ENCODE data around the gene LPIN1.

LPIN1 gene

DNA sequence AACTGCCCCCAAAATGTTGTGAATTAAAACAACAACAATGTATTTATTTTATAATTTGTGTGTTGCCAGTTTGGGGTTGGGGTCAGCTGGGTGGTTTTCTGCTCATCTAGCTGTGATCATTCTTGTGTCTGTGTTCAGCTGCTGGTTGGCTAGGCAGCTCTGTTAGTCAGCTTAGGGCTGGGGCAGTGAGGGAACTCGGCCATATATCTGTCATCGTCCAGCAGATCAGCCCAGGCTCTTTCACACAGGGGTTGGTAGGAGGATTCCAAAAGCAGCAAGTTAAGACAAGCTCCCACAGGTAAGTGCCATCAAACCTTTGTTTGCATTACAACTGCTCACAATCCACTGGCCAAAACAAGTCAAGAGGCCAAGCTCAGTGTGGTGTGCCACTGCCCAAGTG is 121.5 kb downstream of the LPIN1 start:
- no peak overlapping the region for H3K4me3 ChIP-seq (ENCODE audit: low read depth, low read length)
- no peak for DNase-seq (ENCODE audit: low read depth)
- TF ChIP-seq, protein P1, sequence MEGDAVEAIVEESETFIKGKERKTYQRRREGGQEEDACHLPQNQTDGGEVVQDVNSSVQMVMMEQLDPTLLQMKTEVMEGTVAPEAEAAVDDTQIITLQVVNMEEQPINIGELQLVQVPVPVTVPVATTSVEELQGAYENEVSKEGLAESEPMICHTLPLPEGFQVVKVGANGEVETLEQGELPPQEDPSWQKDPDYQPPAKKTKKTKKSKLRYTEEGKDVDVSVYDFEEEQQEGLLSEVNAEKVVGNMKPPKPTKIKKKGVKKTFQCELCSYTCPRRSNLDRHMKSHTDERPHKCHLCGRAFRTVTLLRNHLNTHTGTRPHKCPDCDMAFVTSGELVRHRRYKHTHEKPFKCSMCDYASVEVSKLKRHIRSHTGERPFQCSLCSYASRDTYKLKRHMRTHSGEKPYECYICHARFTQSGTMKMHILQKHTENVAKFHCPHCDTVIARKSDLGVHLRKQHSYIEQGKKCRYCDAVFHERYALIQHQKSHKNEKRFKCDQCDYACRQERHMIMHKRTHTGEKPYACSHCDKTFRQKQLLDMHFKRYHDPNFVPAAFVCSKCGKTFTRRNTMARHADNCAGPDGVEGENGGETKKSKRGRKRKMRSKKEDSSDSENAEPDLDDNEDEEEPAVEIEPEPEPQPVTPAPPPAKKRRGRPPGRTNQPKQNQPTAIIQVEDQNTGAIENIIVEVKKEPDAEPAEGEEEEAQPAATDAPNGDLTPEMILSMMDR (IDR thresholded peaks at IDR 0.05; ENCODE audit: low read depth, low read length), result no peak
- TF ChIP-seq, protein P2, sequence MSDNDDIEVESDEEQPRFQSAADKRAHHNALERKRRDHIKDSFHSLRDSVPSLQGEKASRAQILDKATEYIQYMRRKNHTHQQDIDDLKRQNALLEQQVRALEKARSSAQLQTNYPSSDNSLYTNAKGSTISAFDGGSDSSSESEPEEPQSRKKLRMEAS (IDR thresholded peaks at IDR 0.05; ENCODE audit: low read depth, low read length), result no peak
- TF ChIP-seq POLR2A (IDR thresholded peaks at IDR 0.05; ENCODE audit: extremely low read depth, insufficient read length), result no peak
- TF ChIP-seq MYC (IDR thresholded peaks at IDR 0.05; ENCODE audit: low read depth, low read length), result no peak

DNA sequence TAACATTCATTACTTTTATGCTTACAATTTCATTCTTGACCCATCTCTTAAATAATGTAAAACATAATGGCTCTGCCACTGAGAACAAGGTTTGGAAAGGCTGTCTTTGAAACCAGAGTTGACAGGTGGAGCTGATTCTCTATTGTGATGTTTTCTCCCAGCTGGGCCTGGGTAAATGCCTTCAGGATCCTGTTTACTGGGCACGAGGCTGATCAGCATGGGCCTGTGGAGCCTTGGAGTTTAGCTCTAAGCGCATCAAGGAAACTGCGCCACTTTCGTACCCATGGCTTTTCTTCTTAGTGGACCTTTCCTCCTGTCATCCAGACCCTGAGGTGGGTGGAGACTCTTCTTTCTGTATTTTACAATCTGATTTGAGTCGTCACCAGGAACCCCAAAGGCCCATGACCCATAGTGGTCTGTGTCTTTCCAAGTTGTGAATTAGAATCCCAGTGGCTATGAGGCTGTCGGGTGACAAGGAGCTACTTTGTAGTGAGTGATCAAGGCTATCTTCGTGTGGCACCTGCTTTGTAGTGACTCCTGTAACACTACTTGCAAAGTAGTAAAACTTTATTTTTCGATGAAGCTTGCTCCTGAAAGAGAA is 123.1 kb downstream of the LPIN1 start:
- no peak for DNase-seq (ENCODE audit: low read depth)
- no peak overlapping the region for H3K4me3 ChIP-seq (ENCODE audit: low read depth, low read length)
- TF ChIP-seq, protein P1 (IDR thresholded peaks at IDR 0.05; ENCODE audit: low read depth, low read length), result no peak
- TF ChIP-seq, protein P2 (IDR thresholded peaks at IDR 0.05; ENCODE audit: low read depth, low read length), result no peak
- no peak for TF ChIP-seq POLR2A (IDR thresholded peaks at IDR 0.05; ENCODE audit: extremely low read depth, insufficient read length)
- TF ChIP-seq MYC (IDR thresholded peaks at IDR 0.05; ENCODE audit: low read depth, low read length), result no peak

DNA sequence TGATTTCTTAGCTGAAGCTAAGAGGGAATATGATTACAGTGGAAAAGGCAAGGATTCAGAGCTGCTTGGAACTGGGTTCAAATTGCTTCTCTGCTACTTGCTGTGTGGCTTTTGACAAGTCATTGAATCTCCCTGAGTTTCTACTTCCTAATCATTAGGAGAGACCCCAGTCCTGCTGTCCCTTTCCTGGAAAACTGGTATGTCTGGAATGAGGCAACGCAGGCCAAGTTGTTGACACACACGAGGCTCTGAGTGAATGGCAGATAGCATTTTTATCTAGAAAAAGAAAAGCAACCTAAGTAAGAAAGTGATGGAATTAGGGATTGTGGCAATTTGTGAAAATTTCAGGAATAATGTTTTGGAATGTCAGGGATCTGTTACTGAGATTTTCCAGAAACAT is 123.6 kb downstream of the LPIN1 start:
- DNase-seq (ENCODE audit: low read depth), result no peak
- no peak overlapping the region for H3K4me3 ChIP-seq (ENCODE audit: low read depth, low read length)
- TF ChIP-seq, protein P1 (IDR thresholded peaks at IDR 0.05; ENCODE audit: low read depth, low read length), result no peak
- TF ChIP-seq MYC (IDR thresholded peaks at IDR 0.05; ENCODE audit: low read depth, low read length), result no peak
- TF ChIP-seq, protein P2 (IDR thresholded peaks at IDR 0.05; ENCODE audit: low read depth, low read length), result no peak
- TF ChIP-seq POLR2A (IDR thresholded peaks at IDR 0.05; ENCODE audit: extremely low read depth, insufficient read length), result no peak

DNA sequence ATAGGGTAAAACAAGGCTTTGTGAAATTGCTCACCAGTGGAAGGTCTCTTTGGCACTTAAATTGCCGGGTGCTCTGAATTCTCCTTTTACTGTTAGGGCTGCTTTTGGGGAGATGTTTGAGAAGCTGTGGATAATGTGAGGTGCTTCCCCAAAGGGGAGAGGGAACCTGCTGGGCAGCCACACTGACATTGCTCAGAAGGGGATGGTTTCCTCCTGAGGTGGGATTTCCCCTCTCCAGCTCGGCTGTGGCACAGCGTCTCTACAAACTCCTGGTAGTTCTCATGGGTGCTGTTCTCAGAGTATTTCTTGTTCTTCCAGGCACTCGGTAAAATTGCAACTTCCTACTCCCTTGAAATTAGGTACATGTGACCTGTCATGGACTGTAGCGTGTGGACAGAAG is 124.2 kb downstream of the LPIN1 start:
- TF ChIP-seq POLR2A (IDR thresholded peaks at IDR 0.05; ENCODE audit: extremely low read depth, insufficient read length) (no peak), MYC (IDR thresholded peaks at IDR 0.05; ENCODE audit: low read depth, low read length) (no peak)
- TF ChIP-seq, protein P1 (IDR thresholded peaks at IDR 0.05; ENCODE audit: low read depth, low read length), result no peak
- TF ChIP-seq, protein P2 (IDR thresholded peaks at IDR 0.05; ENCODE audit: low read depth, low read length), result no peak
- no peak overlapping the region for H3K4me3 ChIP-seq (ENCODE audit: low read depth, low read length)
- DNase-seq (ENCODE audit: low read depth), result no peak

DNA sequence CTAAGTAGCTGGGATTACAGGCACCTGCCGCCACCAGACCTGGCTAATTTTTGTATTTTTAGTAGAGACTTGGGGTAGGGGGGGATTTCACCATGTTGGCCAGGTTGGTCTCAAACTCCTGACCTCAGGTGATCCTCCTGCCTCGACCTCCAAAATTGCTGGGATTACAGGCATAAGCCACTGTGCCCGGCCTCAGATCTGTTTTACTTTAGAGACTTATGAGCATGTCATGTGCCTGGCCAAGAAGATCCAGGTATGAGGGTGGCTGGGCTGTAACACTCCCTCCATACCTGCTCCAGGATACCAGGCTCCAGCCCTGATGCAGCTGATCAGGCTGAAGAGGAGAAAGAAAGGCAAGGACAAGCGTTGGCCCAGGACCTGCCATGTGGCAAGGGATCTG is 125.0 kb downstream of the LPIN1 start:
- no peak for DNase-seq (ENCODE audit: low read depth)
- H3K4me3 ChIP-seq (ENCODE audit: low read depth, low read length), result no peak overlapping the region
- no peak for TF ChIP-seq MYC (IDR thresholded peaks at IDR 0.05; ENCODE audit: low read depth, low read length)
- TF ChIP-seq, protein P1 (IDR thresholded peaks at IDR 0.05; ENCODE audit: low read depth, low read length), result no peak
- TF ChIP-seq POLR2A (IDR thresholded peaks at IDR 0.05; ENCODE audit: extremely low read depth, insufficient read length), result no peak
- TF ChIP-seq, protein P2 (IDR thresholded peaks at IDR 0.05; ENCODE audit: low read depth, low read length), result no peak

All from NB4 (cell line).